ENCODE measurements around the gene C11orf68. TPM values are rescaled to one million over a fixed set of nuclear protein-coding genes. Genes with fewer than 3 reads are reported as not detected.
A peak's percentile ranks its signal among the peaks of the same experiment; 100 is the strongest.

C11orf68 gene
- polyA plus RNA-seq, 12 donors = 26.1 to 37.7 (median 30.8) TPM; not detected in 1

DNA sequence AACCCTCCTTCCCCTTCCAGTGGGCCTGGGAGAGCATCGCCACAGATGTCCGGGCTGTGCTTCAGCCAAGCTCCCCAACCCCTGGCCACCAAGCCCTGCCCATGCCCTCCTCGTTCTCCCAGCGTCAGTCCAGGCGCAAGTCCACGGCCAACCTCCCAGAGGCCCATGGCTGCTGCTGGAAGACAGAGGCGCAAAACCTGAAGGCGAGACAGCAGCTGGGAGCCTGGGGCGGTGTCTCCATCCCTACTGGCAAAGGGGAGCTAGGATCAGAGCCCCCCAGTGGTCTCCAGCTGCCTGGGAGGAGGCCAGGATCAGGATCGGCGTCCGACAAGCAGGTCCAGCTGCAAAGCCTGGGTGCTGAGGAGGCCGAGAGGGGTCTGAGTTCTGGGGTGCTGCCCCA, 28.3 kb upstream of the C11orf68 start:
- no peak for DNase-seq

DNA sequence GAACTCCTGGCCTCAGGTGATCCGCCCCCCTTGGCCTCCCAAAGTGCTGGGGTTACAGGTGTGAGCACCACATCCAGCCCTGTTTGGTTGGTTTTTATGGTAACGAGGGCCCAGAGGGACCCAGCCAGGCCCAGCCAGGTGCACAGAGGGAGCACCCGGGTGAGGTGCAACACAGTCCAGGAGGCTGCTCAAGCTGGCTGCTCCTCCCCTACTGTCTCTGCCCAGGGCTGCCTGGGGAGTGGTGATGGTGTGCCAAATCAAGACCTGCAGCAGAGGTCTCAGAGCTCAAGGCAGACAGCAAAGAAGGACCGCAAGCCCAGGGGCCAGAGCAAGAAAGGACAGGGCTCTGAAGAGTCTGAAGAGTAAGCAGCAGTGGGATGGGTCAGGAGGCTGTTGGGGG, 27.8 kb upstream of the C11orf68 start:
- DNase-seq = no peak

- no peak for DNase-seq
Observed at GRCh38 chr11:65945941-65946558, 27.2 kb upstream of the C11orf68 start.

DNA sequence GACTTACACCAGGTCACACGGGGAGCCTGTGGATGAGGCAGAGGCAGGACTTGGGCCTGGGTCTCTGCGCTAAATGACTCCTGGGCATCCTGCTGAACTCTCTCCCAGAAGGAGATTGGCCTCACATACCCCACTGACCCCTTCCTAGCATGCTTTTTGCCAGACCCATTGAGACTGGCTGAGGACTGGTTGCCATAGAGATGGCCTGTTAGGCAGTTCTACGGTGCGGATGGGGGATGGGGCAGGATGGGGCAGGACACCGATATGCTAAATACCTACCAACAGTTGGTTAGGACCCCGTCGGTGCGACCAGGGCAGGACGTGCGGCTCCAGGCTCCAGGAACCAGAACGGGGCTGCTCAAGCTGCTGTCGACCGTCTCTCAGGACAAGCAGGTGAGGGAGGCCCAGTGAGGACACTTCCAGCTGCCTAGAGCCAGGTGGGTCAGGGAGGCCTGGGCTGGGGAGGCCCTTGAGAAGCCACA, 26.6 kb upstream of the C11orf68 start, which contains the start of gene TSGA10IP:
Gene TSGA10IP (plus strand): TSS at position 51 of the 482 bp plus-strand sequence. CDS start 196 bp downstream, at position 247.
- no peak for DNase-seq

GRCh38 chr11:65944767-65945166, 25.9 kb upstream of the C11orf68 start:
- no peak for DNase-seq

- DNase-seq = no peak
Observed at GRCh38 chr11:65944191-65944590, 25.3 kb upstream of the C11orf68 start.

DNA sequence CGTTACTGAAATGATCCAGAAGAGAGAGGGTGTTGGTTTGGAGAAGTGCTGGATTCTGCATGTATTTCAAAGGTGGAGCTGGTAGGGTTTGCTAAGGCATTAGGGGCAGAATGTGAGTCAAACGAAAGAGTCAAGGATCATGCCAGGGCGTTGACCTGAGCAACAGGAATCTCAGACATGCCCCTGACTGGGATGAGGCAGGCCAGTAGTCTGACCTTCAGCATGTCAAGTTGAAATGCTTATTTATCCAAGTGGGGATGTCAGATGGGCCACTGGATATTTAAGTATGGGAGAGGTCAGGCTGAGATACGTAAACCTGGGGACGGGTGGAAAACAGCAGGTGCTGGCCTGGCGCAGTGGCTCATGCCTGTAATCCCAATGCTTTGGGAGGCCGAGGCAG, 23.7 kb upstream of the C11orf68 start:
- no peak for DNase-seq

DNA sequence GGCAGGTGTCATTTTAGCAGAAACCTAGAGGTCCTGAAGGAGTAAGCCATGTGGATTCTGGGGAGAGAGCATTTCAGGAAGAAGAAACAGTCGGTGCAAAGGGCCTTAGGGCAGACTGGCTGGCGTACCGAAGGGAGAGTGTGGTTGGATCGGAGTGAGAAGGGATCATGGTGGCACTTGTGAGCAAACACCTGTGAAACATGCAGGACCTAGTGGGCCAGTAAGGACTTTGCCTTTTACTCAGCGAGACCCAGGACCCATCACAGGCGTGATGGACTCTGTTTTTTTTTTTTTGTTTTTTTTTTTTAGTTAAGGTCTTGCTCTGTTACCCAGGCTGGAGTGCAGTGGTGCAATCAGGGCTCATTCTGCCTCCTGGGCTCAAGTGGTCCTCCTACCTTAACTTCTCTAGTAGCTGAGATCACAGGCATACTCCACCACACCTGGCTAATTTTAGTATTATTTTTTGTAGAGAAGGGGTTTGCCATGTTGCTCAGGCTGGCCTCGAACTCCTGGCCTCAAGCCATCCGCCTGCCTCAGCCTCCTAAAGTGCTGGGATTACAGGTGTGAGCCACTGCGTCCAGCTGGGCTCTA, 23.0 kb upstream of the C11orf68 start:
- DNase-seq = no peak

- no peak for DNase-seq
Observed at GRCh38 chr11:65937766-65938165, 18.9 kb upstream of the C11orf68 start.

- DNase-seq = no peak
Observed at GRCh38 chr11:65934014-65934413, 15.2 kb upstream of the C11orf68 start.

DNA sequence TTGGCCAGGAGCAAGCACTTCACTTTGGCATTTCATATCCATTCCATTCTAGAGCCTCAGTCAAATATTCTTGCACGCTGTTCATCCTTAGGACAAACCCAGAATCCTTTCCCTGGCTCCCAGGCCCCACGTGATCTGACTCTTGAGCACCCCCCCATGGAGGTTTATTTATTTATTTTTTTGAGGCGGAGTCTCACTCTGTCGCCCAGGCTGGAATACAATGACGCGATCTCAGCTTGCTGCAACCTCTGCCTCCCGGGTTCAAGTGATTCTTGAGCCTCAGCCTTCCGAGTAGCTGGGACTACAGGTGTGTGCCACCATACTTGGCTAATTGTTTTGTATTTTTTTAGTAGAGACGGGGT, 13.7 kb upstream of the C11orf68 start:
- DNase-seq = no peak

DNA sequence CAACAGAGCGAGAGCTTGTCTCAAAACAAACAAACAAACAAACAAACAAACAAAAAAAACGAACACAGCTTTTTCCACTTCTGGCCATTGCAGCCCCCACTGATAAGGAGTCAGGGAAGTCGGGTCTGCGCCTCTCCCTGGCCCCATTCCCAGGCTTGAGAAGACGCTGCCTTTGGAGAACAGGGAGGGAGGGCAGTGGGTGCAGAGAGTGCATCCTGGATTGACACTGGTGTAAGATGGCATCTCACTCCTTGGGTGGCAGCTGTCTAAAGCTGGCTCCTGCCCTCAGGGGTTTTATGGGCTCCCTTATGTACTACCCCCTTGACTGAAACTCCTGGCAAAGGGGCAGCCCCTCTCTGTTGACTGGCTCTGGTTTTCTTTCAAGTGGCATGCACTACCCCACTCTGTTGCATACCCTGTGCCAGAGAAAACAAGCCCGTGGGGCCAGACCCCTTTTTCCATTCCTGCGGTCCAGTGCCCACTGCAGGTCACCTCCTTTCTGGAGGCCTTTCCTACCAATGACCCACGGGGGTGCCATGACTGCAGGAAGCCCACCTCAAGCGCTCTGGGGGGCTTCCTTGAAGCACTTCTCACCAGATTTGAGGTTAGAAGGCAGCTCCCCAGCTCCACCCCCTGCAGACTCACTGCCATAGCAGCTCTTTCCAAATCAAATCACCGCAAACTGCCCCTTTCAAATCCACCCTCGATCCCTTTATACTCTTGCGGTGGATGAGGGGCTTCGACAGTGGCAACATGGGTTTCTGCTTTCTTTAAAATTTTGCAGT, 13.1 kb upstream of the C11orf68 start:
- no peak for DNase-seq

GRCh38 chr11:65928667-65929066, 9.8 kb upstream of the C11orf68 start:
- DNase-seq = no peak

DNA sequence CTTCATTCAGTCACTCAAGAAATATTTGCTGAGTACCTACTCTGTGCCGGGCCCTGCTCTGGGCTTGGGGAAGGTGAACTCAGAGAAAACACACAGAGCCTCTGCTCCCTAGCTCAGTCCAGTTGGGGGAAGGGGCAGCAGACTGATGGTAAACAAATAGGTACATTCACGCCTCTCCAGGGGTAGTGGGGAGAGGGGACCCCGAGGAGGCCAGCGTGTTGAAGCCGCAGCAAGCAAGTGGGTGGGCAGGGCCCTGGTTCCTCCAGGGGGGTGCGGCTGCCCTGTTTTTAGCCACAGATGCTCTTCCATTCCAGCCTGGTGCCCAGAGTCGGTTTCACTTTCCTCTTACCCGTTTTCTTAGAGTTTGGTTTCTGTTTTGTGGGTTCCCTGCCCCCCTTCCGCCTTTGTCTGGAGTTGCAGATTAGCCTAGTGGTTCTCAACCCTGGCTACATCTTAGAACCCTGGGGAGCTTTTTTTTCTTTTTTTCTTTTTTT, 9.1 kb upstream of the C11orf68 start:
- DNase-seq = no peak

GRCh38 chr11:65925397-65925796, 6.5 kb upstream of the C11orf68 start:
- DNase-seq = no peak

GRCh38 chr11:65922565-65922964, 3.7 kb upstream of the C11orf68 start:
- DNase-seq = no peak

GRCh38 chr11:65921876-65922275, 3.0 kb upstream of the C11orf68 start:
- no peak for DNase-seq

DNA sequence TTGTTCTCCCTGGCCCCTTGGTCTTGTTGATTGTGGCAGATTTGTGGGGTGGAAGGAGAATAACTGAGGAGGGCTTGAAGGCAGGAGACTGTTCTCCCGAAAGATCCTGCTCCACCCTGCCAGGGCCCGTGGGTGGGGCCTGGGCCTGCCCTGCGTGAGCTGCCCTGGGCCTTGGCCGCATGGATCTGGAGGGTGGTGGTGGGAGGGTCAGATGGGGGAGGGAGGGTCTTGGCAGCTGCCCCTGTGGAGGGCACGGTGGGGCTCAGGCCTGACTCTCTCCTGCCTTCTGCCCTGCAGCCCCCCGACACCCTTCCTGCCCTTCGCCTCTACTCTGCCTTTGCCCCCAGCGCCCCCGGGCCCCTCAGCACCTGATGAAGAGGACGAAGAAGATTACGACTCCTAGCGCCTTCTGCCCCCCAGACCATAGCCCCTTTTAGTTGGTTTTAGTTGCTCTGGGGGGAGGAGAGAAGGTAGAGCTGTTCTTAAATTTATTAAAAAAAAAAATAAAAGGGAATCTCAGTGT, 2.2 kb upstream of the C11orf68 start:
- DNase-seq = no peak

GRCh38 chr11:65920372-65920802, 1.5 kb upstream of the C11orf68 start:
- DNase-seq = no peak

- DNase-seq = no peak
Observed at GRCh38 chr11:65919573-65920371, 910 bp upstream of the C11orf68 start.

- DNase-seq = peak; percentile 97
Observed at GRCh38 chr11:65919141-65919572, 295 bp upstream of the C11orf68 start, which contains the start of gene DRAP1. DRAP1 (plus strand) TSS chr11:65919426; CDS start chr11:65919502, 76 bp downstream.

Measured in muscle of arm (tissue), 12 donors.